ENCODE data around the gene SLC25A25. TPM values are rescaled to one million over a fixed set of nuclear protein-coding genes. Genes with fewer than 3 reads are reported as not detected.

Gene SLC25A25
- total and polyA plus RNA-seq, 9 of the 15 experiments (the other 6 are each of a cell fraction or from before 2014, with no cell fraction given): 0.07 to 35.9 (median 23.2) TPM

GRCh38 chr9:128026773-128027541 is 41.1 kb upstream of the SLC25A25 start:
- H3K4me2 ChIP-seq (ENCODE audit: insufficient read depth, low read length): no peak overlapping the region
- no peaks in the 10 kb centered on the region for H3K79me2 ChIP-seq (ENCODE audit: control insufficient read depth, insufficient read depth, low read length)
- no peak for DNase-seq (ENCODE audit: extremely low read depth in 1 of 4, low spot score in 3 of 4)
- H3K27me3 ChIP-seq (ENCODE audit: control insufficient read depth in 2 of 2, insufficient read depth in 2 of 2, low read length in 2 of 2): no peaks in the 10 kb centered on the region
- no peaks in the 10 kb centered on the region for H4K20me1 ChIP-seq (replicated peaks; ENCODE audit: control insufficient read depth, insufficient read depth, low read length)
- in situ Hi-C loops (cut with MboI) (no loop called here), intact Hi-C loops (cut with micrococcal nuclease) (no loop called here)
- H3K4me3 ChIP-seq: no peak overlapping the region
- H3K9me1 ChIP-seq (ENCODE audit: control insufficient read depth, insufficient read depth, low read length): no peaks in the 10 kb centered on the region
- TF ChIP-seq CBX1 (IDR thresholded peaks at IDR 0.05; ENCODE audit: low read depth) (peak; percentile 57; the same call in 1 of the 2 replicates), ZSCAN32 (CRISPR knock-in tag; IDR thresholded peaks at IDR 0.05) (no peak), RBM25 (IDR thresholded peaks at IDR 0.05; ENCODE audit: low read depth, low read length, severe bottlenecking) (peak; percentile 72), ZBTB11 (CRISPR knock-in tag; IDR thresholded peaks at IDR 0.05) (peak in 1 of 3 experiments; percentile 34; a peak in 1 of 6 replicates), TFAP4 (CRISPR knock-in tag; IDR thresholded peaks at IDR 0.05; ENCODE audit: borderline replicate concordance) (0 out of 2 replicates have a peak, but pooled peaks have one; percentile 12), RCOR1 (IDR thresholded peaks at IDR 0.05; ENCODE audit: borderline replicate concordance in 1 of 2, low read depth in 2 of 2, low read length in 2 of 2) (0 out of 4 replicates have a peak, but pooled peaks of 1 of the 2 experiments have one; percentile 14), RFX1 (IDR thresholded peaks at IDR 0.05) (peak; percentile 55), ELF1 (tag; IDR thresholded peaks at IDR 0.05) (no peak), THRA (IDR thresholded peaks at IDR 0.05) (no peak), BCOR (IDR thresholded peaks at IDR 0.05) (peak; percentile 93), ZFP36 (IDR thresholded peaks at IDR 0.05; ENCODE audit: low read depth, low read length, partially characterized antibody) (peak; percentile 77), PCBP2 (IDR thresholded peaks at IDR 0.05; ENCODE audit: low read depth, low read length, poor library complexity, severe bottlenecking) (no peak), KDM1A (IDR thresholded peaks at IDR 0.05) (peak in 1 of 2 experiments; percentile 46; a peak in 2 of 4 replicates)
- FAIRE-seq: no peak
- 70% methylated on average over 11 of the region's 11 CpGs for WGBS (ENCODE audit: insufficient coverage, low coverage, missing lambda C conversion rate)
- BruUV-seq (replicated peaks): no TSS peak
- CTCF ChIA-PET (ENCODE audit: low intra/inter-chr PET ratio): no interaction called here
- H3K9me3 ChIP-seq (replicated peaks; ENCODE audit: control insufficient read depth, insufficient read depth, low read depth, low read length): no peaks in the 10 kb centered on the region
- H3K27ac ChIP-seq (ENCODE audit: extremely low read depth, low read depth, low read length): peak overlapping the region; percentile 21; the same call in 1 of the 3 replicates
- POLR2A ChIA-PET: interaction anchor here (1.1 to 1.4 kb wide), 3 partner anchors 10 to 98 kb away, joined by 3 to 7 read pairs (median 3); no protein-coding TSS in a partner anchor
- H3K36me3 ChIP-seq (ENCODE audit: control insufficient read depth, insufficient read depth, low read length): no peaks in the 10 kb centered on the region
- peak overlapping the region in 1 of 2 experiments; percentile 78; a peak in 2 of 4 replicates for H3K9ac ChIP-seq (ENCODE audit: insufficient read depth in 1 of 2, low read depth in 2 of 2, low read length in 2 of 2)
- ATAC-seq: peak; percentile 47
- peak overlapping the region; percentile 59; the same call in 1 of the 2 replicates for H2AFZ ChIP-seq (ENCODE audit: low read depth, low read length)
- H3K4me1 ChIP-seq (replicated peaks in 1 of 2; ENCODE audit: control insufficient read depth in 2 of 2, insufficient read depth in 2 of 2, low read length in 2 of 2): peaks cover 13 to 15% of the 10 kb centered on the region in 2 experiments
